ACHN (cell line): Measurements from ENCODE around the gene H1-8.

Source experiments
- DNase-seq: peaks from one replicate; pipeline ENCODE4 v3.0.0-alpha.2; 2015
- in situ Hi-C: cut with HindIII; loops from 2 replicates; pipeline ENCODE4 v1.10.0; 2017; ENCODE audit warnings: low sequenced_read_pairs, low pct_ligation_motif_present, low pct_unique_long_range_greater_than_20kb

H1-8 gene

DNA sequence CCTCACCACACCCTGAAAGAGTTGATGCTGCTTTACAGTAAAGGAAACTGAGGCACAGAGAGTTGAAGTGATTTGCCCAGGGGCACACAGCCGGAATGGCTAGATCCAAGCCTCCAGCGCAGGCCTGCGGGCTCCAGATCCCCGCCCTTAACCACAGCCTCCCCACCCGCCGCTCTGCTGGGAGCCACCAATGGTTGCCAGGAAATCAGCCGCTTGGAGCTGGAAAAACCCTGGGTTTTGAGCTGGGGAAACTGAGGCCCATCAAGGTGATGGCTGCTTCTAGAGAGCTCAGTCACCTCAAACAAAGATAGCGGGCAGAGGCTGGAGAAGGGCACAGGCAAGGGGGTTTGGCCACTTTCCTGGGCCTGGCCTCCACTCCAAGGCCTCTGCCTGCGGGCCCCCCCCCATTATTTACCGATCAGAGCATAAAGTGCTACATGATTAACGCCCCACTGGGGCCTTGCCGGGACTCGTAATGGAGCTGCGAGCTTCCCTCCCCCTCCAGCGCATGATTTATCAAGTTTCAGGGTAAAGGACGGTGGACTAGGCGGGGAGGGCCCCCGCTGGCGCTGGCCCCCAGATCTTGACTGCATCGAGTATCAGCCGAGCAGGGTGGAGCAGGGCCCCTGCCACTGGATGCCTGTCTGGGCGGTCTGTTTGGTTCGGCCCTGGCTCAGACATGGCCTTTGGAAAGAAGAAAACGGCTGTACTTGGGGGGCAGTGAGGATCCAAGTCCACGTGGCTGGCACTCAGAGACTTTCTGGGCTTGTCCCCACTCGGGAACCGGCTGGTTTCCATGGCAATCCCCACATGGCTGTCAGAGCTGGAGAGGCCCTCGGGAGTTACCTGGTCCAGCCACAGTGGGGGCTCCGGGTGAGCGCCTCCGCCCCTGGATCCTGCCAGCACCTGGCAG lies 54.4 kb downstream of the H1-8 start:
- no peak for DNase-seq
- in situ Hi-C loops, result no loop called here

DNA sequence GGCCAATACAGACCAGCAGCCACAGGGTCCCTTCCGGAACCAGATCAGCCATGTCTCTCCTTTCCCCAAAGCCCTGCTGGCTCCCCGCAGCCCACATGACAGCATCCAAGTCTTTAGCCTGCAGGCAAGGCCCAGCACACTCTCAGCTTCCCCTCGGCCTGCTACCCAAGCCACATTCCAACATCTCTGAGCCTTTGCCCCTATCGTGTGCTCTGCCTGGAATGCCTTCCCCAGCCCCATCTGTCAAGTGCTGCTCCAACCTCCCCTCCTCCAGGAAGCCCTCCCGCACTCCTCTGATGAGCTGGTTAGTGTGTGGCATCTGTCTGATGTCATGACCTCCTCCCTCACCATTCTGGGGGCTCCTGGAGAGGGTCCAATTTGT lies 55.0 kb downstream of the H1-8 start:
- DNase-seq, result no peak
- in situ Hi-C loops, result no loop called here

DNA sequence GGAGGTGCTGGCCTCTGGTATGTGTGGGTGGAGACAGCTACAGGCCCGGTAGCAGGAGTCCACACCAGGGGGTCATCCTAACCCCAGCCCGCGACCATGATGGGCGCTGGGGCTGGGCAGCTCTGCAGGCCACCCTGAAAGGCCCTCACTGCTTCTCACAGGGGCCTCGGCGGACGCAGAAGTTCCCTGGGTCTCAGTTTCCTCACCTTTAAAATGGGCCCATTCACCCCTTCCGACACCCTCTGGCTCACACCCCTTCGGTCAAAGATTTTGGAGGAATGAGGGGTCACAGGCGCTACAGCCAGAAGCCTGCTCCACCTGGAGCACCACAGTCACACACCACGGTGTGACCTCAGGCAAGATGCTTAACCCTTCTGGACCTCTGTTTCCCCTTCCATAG lies 55.5 kb downstream of the H1-8 start:
- DNase-seq, result no peak
- in situ Hi-C loops, result no loop called here

GRCh38 chr3:129599073-129599472 lies 56.1 kb downstream of the H1-8 start:
- no peak for DNase-seq
- in situ Hi-C loops, result no loop called here

DNA sequence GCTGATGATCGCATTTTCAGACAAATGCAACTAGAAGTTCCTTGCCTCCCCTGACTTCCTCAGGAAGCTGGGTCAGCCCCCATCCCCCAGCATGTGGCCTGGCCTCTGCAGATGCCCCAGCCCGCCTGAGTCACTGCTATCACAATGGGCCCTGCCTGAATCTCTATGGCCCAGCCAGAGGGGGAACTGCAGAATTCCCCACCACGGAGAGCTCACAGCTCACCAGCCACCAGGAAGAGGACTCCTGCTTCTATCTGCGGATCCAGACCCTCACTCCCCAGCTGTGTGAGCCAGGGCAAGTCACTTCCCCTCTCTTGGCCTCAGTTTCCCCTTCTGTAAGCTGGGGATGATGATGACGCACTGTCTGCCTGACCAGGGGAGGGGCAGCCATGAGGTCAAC lies 56.6 kb downstream of the H1-8 start:
- in situ Hi-C loops, result no loop called here
- DNase-seq, result no peak

GRCh38 chr3:129600348-129600747 lies 57.4 kb downstream of the H1-8 start:
- no peak for DNase-seq
- in situ Hi-C loops, result no loop called here
